GM20000 (cell line): ENCODE results near the gene GSPT1.
"Not testable (repeated sequence)": the region's sequence is repeated elsewhere in the genome, so short reads cannot be mapped to it uniquely, and the experiment has no call there.

ENCODE experiments used
- DNase-seq: peaks from one replicate; pipeline ENCODE4 v3.0.0; 2012; ENCODE audit warnings: low spot score
- TF ChIP-seq, protein P1 (sequence below): IDR thresholded peaks from 2 replicates; pipeline ENCODE4 v1.5.1; 2012; ENCODE audit warnings: mild to moderate bottlenecking, control low read depth; ENCODE audit errors: extremely low read depth, missing control alignments

GSPT1 gene

DNA sequence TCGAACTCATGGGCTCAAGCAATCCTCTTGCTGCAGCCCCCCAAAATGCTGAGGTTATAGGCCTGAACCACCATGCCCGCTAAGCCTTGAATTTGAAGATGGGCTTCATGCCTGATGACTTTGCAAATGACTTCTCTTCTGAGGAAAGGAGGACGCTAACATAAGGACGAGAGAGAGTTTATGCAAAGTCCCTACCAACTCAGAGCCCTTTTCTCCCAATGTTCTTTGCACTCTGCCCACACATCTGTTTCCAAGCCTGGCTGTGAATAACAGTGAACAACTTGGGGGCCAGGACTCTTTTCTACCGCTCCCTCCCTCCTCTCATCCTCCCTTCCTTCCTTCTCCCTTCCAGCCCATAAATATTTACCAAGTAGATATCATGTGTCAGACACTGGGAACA lies 34.6 kb upstream of the GSPT1 start:
- DNase-seq: no peak
- TF ChIP-seq, protein P1, sequence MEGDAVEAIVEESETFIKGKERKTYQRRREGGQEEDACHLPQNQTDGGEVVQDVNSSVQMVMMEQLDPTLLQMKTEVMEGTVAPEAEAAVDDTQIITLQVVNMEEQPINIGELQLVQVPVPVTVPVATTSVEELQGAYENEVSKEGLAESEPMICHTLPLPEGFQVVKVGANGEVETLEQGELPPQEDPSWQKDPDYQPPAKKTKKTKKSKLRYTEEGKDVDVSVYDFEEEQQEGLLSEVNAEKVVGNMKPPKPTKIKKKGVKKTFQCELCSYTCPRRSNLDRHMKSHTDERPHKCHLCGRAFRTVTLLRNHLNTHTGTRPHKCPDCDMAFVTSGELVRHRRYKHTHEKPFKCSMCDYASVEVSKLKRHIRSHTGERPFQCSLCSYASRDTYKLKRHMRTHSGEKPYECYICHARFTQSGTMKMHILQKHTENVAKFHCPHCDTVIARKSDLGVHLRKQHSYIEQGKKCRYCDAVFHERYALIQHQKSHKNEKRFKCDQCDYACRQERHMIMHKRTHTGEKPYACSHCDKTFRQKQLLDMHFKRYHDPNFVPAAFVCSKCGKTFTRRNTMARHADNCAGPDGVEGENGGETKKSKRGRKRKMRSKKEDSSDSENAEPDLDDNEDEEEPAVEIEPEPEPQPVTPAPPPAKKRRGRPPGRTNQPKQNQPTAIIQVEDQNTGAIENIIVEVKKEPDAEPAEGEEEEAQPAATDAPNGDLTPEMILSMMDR: no peak

DNA sequence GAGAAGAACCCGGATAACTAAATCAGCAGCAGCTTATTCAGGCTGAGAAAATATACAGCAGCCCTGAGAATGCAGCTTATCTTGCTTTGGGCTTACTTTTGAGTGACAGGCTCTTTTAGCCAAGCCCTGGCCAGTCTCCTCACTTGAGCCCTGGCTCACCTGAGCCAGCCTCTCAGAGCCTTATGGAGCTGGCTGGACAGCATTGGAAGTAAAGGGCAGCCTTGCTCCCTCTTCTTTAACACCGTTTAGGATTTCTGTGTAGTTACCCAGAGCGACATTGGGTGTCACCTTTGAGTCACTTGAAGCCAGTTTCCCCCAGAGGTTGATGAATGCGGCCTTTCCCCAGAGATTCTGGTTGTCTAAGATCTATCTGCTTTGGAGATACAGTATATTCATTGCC lies 33.8 kb upstream of the GSPT1 start:
- TF ChIP-seq, protein P1: peak; percentile 66
- peak; percentile 77 for DNase-seq

DNA sequence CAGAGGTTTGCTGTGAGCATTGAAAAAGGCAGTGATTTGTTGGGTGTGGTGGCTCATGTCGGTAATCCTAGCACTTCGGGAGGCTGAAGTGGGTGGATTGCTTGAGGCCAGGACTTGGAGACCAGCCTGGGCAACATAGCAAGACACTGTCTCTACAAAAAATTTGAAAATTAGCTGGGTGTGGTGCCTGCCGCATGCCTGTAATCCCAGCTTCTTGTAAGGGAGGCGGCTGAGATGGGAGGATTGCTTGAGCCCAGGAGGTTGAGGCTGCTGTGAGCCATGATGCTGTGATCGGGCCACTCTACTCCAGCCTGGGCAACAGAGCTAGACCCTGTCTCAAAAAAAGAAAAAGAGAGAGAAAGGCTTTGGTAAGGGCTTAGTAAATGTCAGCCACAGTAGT lies 33.1 kb upstream of the GSPT1 start:
- TF ChIP-seq, protein P1: no peak

DNA sequence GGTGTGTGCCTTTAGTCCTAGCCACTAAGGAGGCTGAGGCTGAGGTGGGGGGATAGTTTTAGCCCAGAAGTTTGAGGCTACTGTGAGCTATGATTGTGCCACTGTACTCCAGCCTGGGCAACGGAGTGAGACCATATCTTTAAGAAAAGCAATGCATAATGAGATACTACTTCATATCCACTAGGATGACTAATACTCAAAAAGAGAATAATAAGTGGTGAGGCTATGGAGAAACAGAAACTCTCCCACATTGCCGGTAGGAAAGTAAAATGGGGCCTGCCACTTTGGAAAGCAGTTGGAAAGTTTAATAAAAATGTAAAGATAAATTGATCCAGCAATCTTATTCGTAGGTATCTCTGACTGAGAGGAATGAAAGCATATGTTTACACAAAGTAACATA lies 30.7 kb upstream of the GSPT1 start:
- TF ChIP-seq, protein P1: no peak
- DNase-seq: no peak

More for the DNA sequence above, 33.1 kb upstream of the GSPT1 start:
- no peak for DNase-seq

DNA sequence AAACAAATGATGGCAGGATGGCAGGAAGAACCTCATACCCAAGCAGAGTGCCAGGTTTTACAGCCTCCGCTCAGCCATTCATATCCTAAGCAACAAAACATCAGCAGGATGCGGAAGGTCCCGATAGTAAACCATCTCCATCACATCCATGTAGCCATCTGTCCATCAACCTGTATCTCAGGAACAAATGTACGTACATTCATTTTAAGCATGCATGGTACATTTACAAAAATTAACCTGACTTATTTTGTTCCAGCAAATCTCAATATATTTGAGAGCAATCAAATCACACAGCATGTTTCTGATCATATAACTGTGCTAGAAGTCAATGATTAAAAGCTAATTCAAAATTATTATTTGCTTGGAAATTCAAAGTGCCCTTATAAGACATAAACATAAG lies 26.2 kb upstream of the GSPT1 start, which contains the start of gene NPIPB2:
Gene NPIPB2 (minus strand): TSS at position 101 of the 400 bp plus-strand sequence. CDS start 0 bp downstream, at position 101.
- not testable (repeated sequence) for DNase-seq

DNA sequence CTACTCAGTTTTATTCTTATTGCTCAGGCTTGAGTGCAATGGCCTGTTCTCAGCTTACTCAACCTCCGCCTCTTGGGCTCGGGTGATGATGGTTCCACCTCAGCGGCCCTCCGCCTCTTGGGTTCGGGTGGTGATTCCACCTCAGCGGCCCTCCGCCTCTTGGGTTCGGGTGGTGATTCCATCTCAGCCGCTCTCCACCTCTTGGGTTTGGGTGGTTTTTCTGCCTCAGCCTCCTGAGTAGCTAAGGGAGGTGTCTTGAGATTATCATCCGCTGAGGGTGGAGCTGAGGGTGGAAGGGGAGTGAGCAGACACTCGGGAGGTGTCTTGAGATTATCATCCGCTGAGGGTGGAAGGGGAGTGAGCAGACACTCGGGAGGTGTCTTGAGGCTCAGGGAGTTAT lies 11.6 kb upstream of the GSPT1 start:
- not testable (repeated sequence) for DNase-seq

DNA sequence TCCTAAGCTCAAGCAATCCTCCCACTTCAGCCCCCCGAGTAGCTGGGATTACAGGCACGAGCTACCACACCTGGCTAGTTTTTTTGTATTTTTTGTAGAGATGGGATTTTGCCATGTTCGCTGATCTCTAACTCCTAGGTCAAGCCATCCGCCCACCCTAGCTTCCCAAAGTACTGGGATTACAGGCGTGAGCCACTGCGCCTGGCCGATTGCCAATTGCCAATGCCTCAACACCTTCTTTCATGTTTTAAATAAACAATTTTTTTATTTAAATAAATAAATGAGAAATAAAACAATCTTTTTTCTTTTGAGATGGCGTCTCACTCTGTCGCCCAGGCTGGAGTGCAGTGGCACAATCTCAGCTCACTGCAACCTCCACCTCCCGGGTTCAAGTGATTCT lies 8.3 kb upstream of the GSPT1 start:
- not testable (repeated sequence) for DNase-seq

DNA sequence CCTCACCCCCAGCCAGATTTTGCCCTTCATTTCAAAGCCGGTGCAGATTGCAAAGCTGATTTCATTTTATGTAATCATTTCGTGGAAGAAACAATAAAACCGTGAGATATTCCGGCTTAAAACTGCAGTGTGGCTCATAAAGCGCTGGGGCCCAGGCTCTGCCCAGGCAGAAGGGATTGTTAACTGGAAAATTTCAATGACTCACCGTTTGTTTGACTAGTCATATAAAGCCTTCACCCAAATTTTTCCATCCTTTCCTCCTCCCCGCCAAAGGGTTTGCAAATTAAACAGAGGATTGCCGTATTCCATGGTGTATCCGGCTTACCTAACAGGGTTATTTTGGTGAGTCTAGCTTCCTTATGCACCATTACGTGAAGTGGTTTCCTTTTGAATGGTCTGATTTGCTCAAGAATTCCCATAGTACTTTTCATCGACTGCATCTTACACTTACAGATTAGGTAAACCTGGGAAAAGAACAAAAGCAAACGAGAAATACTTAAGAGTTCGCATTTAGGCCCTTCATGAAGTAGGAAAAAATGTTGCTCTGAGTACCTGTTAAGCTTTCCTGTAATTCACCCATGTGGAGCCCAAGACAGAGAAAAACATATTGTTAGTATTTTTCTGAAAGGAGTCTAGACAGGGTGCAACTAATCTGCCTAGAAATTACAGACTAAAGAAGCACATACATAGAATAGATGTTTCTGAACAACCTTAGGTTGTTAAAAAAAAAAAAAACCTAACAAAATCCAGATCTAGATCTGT lies 949 bp upstream of the GSPT1 start:
- no peak for DNase-seq
- TF ChIP-seq, protein P1: no peak

DNA sequence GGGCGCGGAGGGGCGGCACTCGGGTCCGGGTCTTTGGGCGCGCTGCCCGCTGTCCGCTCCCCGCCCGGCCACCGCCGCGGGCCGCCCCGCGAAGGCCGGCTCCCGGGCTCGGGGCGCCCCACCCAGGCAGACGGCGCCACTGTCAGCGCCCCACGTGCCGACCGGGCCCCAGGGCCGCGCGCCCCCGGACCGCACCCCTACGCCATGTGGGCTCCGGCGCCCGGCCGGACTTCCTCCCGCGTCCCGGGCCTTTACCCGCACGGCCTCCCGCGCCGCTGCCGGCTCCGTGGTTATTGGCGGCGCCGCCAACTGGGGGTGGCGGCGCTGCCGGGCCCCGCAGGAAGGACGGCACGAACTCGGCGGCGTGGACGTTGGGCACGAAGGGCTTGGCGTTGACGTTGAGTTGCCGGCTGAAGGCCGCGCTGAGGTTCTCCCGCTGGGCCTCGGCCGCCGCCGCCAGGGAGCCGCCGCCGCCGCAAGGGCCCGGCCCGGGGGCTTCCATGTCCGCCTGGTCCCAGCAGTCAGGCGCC lies 577 bp downstream of the GSPT1 start:
- TF ChIP-seq, protein P1: no peak
- DNase-seq: peak; percentile 76
